HG03025 (cell line): ENCODE measurements around the gene ZFAND6.
"Not testable (repeated sequence)": the region's sequence is repeated elsewhere in the genome, so short reads cannot be mapped to it uniquely, and the experiment has no call there.

Source experiments
- ATAC-seq: cut with Tn5 transposase; IDR thresholded peaks from one replicate; pipeline ENCODE4 v1.9.1; 2021; ENCODE audit warnings: mild to moderate bottlenecking, moderate library complexity; ENCODE audit not compliant: unreplicated experiment, low FRiP score

ZFAND6 gene

GRCh38 chr15:80093854-80094418, 34.5 kb downstream of the ZFAND6 start:
- no peak for ATAC-seq

DNA sequence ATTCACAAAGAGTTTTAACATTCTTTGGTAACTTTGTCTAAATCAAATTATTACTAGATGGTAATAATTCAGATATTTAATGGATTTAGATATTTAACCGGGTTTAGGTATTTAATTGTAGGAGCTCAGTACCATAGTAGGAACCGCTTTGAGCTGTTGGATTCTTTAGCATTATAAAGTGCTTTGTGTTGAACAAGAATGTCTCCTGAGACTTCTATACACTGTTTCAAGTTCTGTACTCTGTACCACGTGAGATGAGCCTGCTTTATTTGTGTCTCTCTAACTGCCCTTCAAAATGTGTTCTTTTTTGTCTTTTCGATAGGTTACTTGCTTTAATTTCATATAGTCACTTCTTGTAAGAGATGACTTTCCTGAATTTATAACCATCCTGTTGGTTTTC, 36.0 kb downstream of the ZFAND6 start:
- no peak for ATAC-seq

DNA sequence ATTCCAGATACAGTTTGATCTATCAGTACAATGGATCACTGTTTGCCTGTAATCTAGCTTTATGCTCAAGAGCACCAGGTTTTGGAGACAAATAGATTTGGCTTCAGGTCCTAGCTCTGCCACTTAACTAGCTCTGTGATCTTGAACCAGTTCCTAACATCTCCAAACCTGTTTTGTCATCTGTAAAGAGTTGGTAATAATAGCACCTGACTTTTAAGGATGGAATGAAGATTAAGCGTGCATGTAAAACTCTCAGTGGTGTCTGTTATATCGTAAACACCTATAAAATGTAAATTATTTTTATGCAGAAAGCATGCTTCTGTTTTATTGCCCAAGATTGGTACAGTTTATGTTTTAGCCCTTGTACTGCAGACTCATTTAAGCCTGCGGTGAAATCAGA, 36.5 kb downstream of the ZFAND6 start:
- ATAC-seq, result no peak

DNA sequence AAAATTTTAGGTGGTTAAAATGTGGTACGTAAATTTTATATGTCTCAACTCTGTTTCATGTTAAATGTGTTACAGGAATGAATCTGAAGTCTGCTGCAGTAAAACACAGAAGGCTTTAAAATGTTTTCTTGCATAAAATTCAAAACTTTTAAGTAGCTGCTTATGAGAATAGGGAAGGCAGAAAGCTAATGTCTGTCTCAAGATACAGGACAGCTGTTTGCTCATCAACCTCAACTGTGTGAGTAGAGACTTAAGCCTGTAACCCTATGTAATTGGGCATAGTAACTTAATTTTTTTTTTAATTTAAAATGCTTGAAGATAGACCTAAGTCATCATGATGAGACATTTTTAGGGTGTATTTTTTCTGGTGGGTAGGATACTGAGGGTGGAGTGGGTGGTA, 38.9 kb downstream of the ZFAND6 start:
- no peak for ATAC-seq

- no peak for ATAC-seq
Measured at GRCh38 chr15:80099241-80099640, 39.8 kb downstream of the ZFAND6 start.

GRCh38 chr15:80099662-80100061, 40.2 kb downstream of the ZFAND6 start:
- not testable (repeated sequence) for ATAC-seq

DNA sequence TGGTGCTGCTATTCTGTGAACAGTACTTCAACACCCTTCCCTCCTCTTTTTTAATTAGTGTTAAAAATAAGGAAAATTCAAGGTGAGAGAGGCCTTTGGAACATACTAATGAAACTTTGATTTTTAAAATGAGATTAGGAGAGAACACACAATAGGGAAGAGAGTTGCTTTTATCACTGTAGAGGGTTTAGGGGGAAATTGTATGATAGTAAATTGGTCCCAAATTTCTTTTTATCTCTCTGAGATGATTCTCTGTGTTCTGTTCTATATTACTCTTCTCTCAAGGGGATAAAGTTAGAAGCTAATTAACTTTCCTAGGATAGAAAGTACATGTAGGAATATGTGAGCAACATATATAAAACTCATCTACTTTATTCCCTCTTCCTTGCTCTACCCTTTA, 40.8 kb downstream of the ZFAND6 start:
- no peak for ATAC-seq

- ATAC-seq, result no peak
Measured at GRCh38 chr15:80105193-80105592, 45.7 kb downstream of the ZFAND6 start.

GRCh38 chr15:80105595-80105994, 46.1 kb downstream of the ZFAND6 start:
- no peak for ATAC-seq

DNA sequence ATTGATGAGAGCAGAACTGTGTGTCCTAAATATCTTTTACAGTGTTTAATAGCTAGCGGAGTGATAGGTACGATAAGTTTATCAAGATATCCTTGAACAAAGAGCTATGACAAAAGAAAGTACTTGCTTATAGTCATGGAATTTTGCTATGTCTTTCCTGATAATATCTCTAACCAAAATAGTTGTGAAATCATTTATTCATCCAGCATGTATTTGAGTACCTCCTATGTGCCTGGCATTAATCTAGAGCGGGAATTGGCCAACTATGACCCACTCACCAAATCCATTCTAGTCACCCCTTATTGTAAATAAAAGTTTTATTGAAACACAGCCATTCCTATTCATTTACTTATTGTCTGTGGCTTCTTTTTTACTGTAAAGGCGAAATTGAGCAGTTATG, 46.6 kb downstream of the ZFAND6 start:
- no peak for ATAC-seq

GRCh38 chr15:80107204-80107603, 47.7 kb downstream of the ZFAND6 start:
- no peak for ATAC-seq

DNA sequence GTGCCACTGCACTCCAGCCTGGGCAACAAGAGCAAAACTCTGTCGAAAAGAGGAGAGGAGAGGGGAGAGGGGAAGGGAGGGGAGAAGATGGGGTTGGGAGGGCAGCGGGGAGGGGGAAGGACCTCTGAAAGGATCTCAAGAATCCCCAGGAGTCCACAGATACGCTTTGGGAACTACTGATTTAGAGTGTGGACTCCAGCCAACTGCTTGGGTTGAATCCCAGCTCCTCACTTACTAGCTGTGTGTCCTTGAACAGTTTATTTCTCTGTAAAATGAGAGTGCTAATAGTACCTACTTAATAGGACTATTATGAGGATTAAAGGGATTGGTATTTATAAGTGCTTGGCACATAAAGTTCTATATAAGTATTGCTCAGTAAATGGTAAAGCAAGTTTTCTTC, 48.3 kb downstream of the ZFAND6 start:
- no peak for ATAC-seq

DNA sequence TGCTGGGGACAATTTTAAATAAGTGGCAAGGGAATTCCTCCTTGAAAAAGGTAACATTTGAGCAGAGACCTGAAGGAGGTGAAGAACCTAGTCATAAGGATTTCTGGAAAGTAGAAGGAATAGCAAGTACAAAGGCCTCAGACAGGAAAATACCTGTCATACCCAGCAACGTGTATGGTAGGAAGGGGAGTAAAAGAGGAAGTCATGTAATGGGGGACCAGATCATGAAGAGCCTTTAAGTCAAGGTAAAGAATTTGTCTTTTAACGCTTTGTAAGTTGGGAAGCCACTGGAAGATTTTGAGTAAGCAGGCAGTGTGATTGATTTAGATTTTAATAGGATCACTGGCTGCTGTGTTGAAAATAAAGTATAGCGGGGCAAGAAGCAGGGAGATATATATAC, 49.9 kb downstream of the ZFAND6 start:
- no peak for ATAC-seq

GRCh38 chr15:80110920-80111319, 51.4 kb downstream of the ZFAND6 start:
- ATAC-seq, result no peak

DNA sequence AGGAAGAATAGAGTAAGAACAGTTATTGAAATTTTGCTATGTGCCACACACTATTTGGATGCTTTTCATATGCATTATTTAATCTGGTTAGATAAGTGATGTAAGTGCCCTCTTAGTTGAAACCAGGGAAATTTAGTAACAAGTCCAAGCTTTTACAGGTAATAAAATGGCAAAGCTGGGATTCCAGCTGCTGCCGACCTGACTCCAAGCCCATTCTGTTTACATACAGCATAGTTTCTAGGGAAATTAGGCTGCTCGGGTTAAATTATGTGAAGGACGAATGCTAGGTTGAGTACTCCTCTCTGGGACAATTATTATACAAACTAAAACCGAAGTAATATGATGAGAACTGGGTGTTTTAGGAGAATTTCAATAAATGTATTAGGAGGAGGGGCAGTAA, 54.6 kb downstream of the ZFAND6 start:
- no peak for ATAC-seq

GRCh38 chr15:80115021-80115420, 55.5 kb downstream of the ZFAND6 start:
- no peak for ATAC-seq

GRCh38 chr15:80118956-80119355, 59.5 kb downstream of the ZFAND6 start:
- ATAC-seq, result no peak

DNA sequence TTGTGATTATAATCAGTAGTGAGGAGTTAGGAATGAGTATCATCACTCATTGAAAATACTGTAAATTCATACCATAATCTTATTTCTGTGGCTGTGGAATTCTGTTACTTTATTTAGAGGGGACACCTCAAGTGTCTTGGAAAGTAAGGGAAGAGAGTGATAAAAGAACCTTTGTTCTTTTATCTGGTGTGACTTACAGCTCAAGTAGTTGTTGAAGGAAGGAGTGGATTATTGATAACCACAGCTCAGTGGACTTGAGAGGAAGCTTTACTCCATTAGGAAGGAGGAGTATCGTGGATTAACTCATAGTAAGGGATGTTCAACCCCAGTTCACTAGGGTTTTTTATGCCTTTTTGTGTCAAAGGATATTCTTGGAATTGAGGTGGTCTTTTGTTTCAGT, 61.2 kb downstream of the ZFAND6 start:
- ATAC-seq, result no peak

GRCh38 chr15:80121546-80121945, 62.1 kb downstream of the ZFAND6 start:
- ATAC-seq, result no peak

DNA sequence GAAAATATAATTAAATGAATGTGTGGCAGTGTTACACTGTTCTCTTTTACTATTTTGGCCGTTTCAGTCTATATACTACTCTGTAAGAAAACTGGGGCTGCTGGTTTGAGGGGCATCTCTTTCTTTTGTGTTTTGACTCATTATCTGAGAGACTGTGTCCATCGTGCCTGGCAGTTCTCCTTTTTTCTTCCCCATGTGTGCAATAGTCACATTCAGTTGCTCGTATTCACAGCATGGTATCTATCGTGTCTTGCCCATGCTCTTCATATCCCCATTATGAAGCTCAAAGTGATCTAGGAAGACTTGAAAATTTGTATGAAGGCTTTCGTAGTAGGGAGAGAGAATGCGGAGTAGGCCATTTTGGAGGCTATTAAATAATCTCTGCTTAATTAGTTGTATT, 63.6 kb downstream of the ZFAND6 start:
- ATAC-seq, result no peak

DNA sequence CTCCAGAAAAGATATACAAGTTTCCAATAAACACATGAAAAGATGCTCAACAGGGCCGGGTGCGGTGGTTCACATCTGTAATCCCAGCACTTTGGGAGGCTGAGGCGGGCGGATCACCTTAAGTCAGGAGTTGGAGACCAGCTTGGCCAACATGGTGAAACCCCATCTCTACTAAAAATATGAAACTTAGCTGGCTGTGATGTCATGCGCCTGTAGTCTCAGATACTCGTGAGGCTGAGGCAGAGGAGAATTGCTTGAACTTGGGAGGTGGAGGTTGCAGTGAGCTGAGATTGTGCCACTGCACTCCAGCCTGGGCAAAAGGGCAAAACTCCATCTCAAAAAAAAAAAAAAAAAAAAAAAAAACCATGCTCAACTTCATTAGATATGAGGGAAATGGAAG, 67.8 kb downstream of the ZFAND6 start:
- not testable (repeated sequence) for ATAC-seq

DNA sequence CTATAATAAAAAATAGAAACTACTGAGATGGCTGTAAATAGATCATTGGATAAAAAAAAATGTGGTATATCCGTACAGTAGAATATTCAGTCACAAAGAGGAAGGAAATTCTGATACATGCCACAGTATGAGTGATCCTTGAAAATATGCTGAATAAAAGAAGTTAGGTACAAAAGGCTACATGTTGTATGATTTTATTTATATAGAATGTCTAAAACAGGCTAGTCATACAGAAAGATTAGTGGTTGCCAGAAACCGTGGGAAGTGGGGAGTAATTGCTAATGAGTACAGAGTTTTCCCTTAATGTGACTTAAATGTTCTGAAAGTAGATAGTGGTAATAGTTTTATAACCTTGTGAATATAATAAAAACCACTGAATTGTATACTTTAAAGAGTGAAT, 68.4 kb downstream of the ZFAND6 start:
- ATAC-seq, result no peak

DNA sequence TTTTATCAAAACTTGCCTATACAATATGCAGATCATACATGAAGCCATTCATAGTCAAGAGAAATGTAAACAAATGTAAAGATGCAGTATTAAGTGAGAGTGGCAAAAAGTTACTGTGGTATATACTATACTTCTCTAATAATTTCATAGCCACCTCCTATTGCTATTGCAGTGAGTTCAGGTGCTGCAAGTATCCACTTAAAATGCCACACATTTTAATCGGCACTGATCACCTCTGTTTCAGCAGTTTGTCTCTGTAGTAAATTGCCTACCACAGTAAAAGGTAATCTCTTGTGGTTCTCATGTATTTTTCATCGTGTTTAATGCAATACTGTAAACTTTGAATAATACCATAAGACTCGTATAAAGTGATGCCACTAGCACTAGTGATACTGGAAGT, 72.9 kb downstream of the ZFAND6 start:
- ATAC-seq, result no peak
